Astrocyte (in vitro differentiated cells and primary cell): ENCODE data around the gene PTPRF. TPM values are rescaled to one million over a fixed set of nuclear protein-coding genes. Genes with fewer than 3 reads are reported as not detected.

Source experiments
- DNase-seq: peaks from one replicate; pipeline ENCODE4 v3.0.0-alpha.2; 2010; ENCODE audit warnings: low read depth
- FAIRE-seq: peaks from 2 replicates; lab custom pipeline; 2011; peaks lifted over from hg19 to GRCh38; lab: Jason Lieb, UNC
- H2AFZ ChIP-seq: 2 replicates; pipeline ENCODE4 v1.6.0; 2012; ENCODE audit warnings: low read depth, low read length, inconsistent platforms
- H3K27ac ChIP-seq: 2 replicates; pipeline ENCODE4 v1.5.1; 2011; ENCODE audit warnings: low read depth, low read length, inconsistent platforms
- H3K27me3 ChIP-seq: 2 replicates; pipeline ENCODE4 v1.6.0; 2011; ENCODE audit warnings: low read length, inconsistent platforms; ENCODE audit not compliant: insufficient read depth
- H3K36me3 ChIP-seq: 2 replicates; pipeline ENCODE4 v1.5.1; 2011; ENCODE audit warnings: low read length, inconsistent platforms; ENCODE audit not compliant: insufficient read depth
- H3K4me1 ChIP-seq: 2 replicates; pipeline ENCODE4 v1.5.1; 2011; ENCODE audit warnings: low read length, inconsistent platforms; ENCODE audit not compliant: insufficient read depth
- H3K4me2 ChIP-seq: 2 replicates; pipeline ENCODE4 v1.6.0; 2012; ENCODE audit warnings: low read length, inconsistent platforms
- H3K4me3 ChIP-seq: 2 replicates; pipeline ENCODE4 v1.5.1; 2011; ENCODE audit warnings: low read depth, mild to moderate bottlenecking, low read length, inconsistent platforms; ENCODE audit not compliant: insufficient read depth
- H3K79me2 ChIP-seq: 2 replicates; pipeline ENCODE4 v1.6.0; 2012; ENCODE audit warnings: mild to moderate bottlenecking, low read length, inconsistent platforms; ENCODE audit not compliant: insufficient read depth
- H3K9ac ChIP-seq: 2 replicates; pipeline ENCODE4 v1.6.0; 2012; ENCODE audit warnings: mild to moderate bottlenecking, low read length, inconsistent platforms
- H3K9me3 ChIP-seq: 2 replicates; pipeline ENCODE4 v1.5.1; 2012; ENCODE audit warnings: low read depth, mild to moderate bottlenecking, low read length, inconsistent platforms; ENCODE audit not compliant: insufficient read depth
- H4K20me1 ChIP-seq: 2 replicates; pipeline ENCODE4 v1.6.0; 2012; ENCODE audit warnings: low read length, inconsistent platforms; ENCODE audit not compliant: insufficient read depth
- H3K27ac Mint-ChIP-seq: one replicate; pipeline ENCODE4 v1.8.0; 2021; ENCODE audit warnings: mild to moderate bottlenecking, mixed read lengths; ENCODE audit not compliant: unreplicated experiment
- H3K27me3 Mint-ChIP-seq: one replicate; pipeline ENCODE4 v1.8.0; 2021; ENCODE audit warnings: low read depth, mixed read lengths; ENCODE audit not compliant: unreplicated experiment
- H3K36me3 Mint-ChIP-seq: one replicate; pipeline ENCODE4 v1.8.0; 2021; ENCODE audit warnings: low read depth, mixed read lengths; ENCODE audit not compliant: unreplicated experiment
- H3K4me1 Mint-ChIP-seq: one replicate; pipeline ENCODE4 v1.8.0; 2021; ENCODE audit warnings: low read depth, mixed read lengths; ENCODE audit not compliant: unreplicated experiment
- H3K4me3 Mint-ChIP-seq: one replicate; pipeline ENCODE4 v1.8.0; 2021; ENCODE audit warnings: mild to moderate bottlenecking, moderate library complexity, mixed read lengths; ENCODE audit not compliant: unreplicated experiment
- H3K9me3 Mint-ChIP-seq: one replicate; pipeline ENCODE4 v1.8.0; 2021; ENCODE audit warnings: mild to moderate bottlenecking, mixed read lengths; ENCODE audit not compliant: unreplicated experiment
- EZH2 ChIP-seq: IDR thresholded peaks from 2 replicates; pipeline ENCODE4 v1.6.1; 2012; ENCODE audit warnings: mild to moderate bottlenecking, low read length, inconsistent platforms; ENCODE audit not compliant: insufficient read depth
- total RNA-seq: library from RNA; stranded (reverse); gene quantifications from 2 replicates; pipeline ENCODE4 v1.2.1, GENCODE V29; 2021
- TF ChIP-seq, protein P1 (sequence below): IDR thresholded peaks from 2 replicates; pipeline ENCODE4 v1.5.1; 2011; ENCODE audit warnings: low read depth, mild to moderate bottlenecking, inconsistent platforms, low read length, moderate library complexity; ENCODE audit not compliant: insufficient read depth

Gene PTPRF
- total RNA-seq, 1 donor from 2014 or later, result 275 TPM

DNA sequence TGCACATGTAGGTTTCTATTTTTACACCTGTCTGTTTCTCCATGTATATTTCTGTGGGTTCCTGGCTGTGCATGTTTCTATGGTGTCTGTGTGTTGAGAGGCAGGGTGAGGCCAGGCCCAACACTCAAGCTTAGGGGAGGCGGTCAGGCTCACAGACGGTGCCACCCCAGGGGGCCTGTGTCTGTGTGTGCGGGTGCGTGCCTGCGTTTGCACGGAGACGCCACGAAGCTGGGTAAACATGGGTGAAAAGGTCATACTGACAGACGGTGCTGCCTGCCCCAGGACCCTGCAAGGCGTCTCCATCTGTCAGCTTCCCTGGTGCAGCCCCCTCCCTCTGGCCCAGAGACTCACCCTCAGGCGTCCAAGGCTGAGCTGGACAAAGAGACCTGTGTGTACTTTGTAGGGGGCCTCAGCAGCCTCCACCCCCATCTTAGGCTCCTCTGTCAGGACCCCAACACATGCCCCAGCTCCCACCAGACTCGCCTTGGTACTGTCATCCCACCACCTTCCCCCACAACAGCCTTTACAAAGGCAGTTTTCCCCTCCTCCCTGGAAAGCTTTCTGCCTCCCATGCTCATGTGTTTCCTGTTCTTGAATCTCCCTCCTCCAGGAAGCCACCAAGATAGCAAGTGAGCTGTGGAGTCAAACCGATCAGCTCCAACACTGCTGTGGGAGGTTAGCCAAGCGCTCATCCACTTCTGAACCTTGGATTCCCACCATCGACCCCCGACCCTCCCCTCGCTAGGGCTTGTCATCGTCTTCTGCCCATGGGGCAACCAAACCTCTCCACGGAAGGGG is 34.1 kb downstream of the PTPRF start:
- peaks cover 15% of the 10 kb centered on the region for H3K4me1 Mint-ChIP-seq
- H3K9me3 ChIP-seq, result no peaks in the 10 kb centered on the region
- peak overlapping the region; percentile 57 for H3K4me3 Mint-ChIP-seq
- H4K20me1 ChIP-seq, result peaks cover 67% of the 10 kb centered on the region
- no peak for FAIRE-seq
- no peaks in the 10 kb centered on the region for H3K27me3 ChIP-seq
- peaks cover 12% of the 10 kb centered on the region for H3K79me2 ChIP-seq
- H3K9ac ChIP-seq, result peak overlapping the region; percentile 44
- H3K27ac Mint-ChIP-seq, result no peak overlapping the region
- no peak for DNase-seq
- peak overlapping the region; percentile 91 for H3K4me2 ChIP-seq
- peaks cover 17% of the 10 kb centered on the region for H3K4me1 ChIP-seq
- peak overlapping the region; percentile 84 for H2AFZ ChIP-seq
- H3K36me3 ChIP-seq, result no peaks in the 10 kb centered on the region
- H3K9me3 Mint-ChIP-seq, result no peaks in the 10 kb centered on the region
- H3K27ac ChIP-seq, result no peak overlapping the region
- no peak overlapping the region for H3K4me3 ChIP-seq
- H3K36me3 Mint-ChIP-seq, result peaks cover 26% of the 10 kb centered on the region
- H3K27me3 Mint-ChIP-seq, result no peaks in the 10 kb centered on the region
- TF ChIP-seq EZH2, result no peak
- TF ChIP-seq, protein P1, sequence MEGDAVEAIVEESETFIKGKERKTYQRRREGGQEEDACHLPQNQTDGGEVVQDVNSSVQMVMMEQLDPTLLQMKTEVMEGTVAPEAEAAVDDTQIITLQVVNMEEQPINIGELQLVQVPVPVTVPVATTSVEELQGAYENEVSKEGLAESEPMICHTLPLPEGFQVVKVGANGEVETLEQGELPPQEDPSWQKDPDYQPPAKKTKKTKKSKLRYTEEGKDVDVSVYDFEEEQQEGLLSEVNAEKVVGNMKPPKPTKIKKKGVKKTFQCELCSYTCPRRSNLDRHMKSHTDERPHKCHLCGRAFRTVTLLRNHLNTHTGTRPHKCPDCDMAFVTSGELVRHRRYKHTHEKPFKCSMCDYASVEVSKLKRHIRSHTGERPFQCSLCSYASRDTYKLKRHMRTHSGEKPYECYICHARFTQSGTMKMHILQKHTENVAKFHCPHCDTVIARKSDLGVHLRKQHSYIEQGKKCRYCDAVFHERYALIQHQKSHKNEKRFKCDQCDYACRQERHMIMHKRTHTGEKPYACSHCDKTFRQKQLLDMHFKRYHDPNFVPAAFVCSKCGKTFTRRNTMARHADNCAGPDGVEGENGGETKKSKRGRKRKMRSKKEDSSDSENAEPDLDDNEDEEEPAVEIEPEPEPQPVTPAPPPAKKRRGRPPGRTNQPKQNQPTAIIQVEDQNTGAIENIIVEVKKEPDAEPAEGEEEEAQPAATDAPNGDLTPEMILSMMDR, result no peak

DNA sequence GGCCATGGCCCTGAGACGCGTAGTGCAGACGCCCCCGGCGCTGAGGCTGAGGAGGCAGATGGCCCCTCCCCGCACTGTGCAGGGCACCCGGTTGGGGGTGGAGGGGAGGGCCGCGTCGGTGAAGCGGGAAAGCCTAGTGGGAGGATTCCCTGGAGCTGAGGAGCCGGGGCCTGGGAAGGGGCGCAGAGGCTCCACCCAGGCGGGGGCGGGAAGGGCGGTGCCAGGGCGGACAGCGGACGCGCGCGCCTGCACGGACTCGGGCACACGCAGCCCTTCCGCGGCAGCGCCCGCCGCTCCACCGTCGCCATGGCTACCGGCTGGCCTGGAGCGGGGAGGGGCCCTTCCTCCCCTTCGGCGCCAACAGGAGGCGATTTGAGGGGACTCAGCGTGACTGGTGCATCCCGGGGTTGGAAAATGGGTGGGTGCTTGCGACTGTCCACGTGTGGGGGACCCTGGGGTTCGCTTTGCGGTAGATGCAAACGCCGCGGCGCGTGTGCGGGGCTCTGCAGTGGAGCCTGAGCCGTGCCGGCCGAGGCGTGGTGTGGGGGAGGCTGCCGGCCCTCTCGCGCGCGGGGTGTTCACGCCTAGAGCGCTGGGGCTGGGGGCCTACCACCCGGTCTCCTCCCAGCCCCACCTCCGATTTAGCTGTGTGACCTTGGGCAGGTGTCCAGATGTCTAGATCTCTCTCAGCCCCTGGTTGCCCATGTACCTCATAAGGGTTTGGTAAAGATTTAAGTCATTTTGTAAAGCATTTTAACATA is 35.1 kb downstream of the PTPRF start:
- no peak for TF ChIP-seq EZH2
- TF ChIP-seq, protein P1, result no peak
- DNase-seq, result peak; percentile 41
- peak overlapping the region; percentile 84 for H2AFZ ChIP-seq
- H3K36me3 Mint-ChIP-seq, result peaks cover 32% of the 10 kb centered on the region
- no peak for FAIRE-seq
- peak overlapping the region; percentile 61 for H3K4me3 ChIP-seq
- no peak overlapping the region for H3K27ac ChIP-seq
- peak overlapping the region; percentile 44 for H3K9ac ChIP-seq
- no peaks in the 10 kb centered on the region for H3K27me3 ChIP-seq
- H3K36me3 ChIP-seq, result no peaks in the 10 kb centered on the region
- peaks cover 63% of the 10 kb centered on the region for H4K20me1 ChIP-seq
- peaks cover 5% of the 10 kb centered on the region for H3K79me2 ChIP-seq
- no peak overlapping the region for H3K27ac Mint-ChIP-seq
- no peak overlapping the region for H3K4me3 Mint-ChIP-seq
- no peaks in the 10 kb centered on the region for H3K9me3 ChIP-seq
- peak overlapping the region; percentile 91 for H3K4me2 ChIP-seq
- H3K4me1 ChIP-seq, result peaks cover 17% of the 10 kb centered on the region
- peaks cover 15% of the 10 kb centered on the region for H3K4me1 Mint-ChIP-seq
- H3K9me3 Mint-ChIP-seq, result no peaks in the 10 kb centered on the region
- no peaks in the 10 kb centered on the region for H3K27me3 Mint-ChIP-seq
